SJCRH30 (cell line): ENCODE data around the gene TBC1D14. TPM values are rescaled to one million over a fixed set of nuclear protein-coding genes. Genes with fewer than 3 reads are reported as not detected.
"Not testable (repeated sequence)": the region's sequence is repeated elsewhere in the genome, so short reads cannot be mapped to it uniquely, and the experiment has no call there.

Experiments used
- DNase-seq, 2 experiments: peaks; one replicate each; pipeline ENCODE4 v3.0.0-alpha.2; 2015 to 2020
- H3K27ac ChIP-seq: fragments of 250-450 bp; sonication (Bioruptor Pico); 2 replicates; pipeline ENCODE4 v1.5.1; 2020; ENCODE audit warnings: mild to moderate bottlenecking, moderate library complexity
- H3K27me3 ChIP-seq: fragments of 250-450 bp; sonication (Bioruptor Pico); 2 replicates; pipeline ENCODE4 v1.5.1; 2020; ENCODE audit warnings: mild to moderate bottlenecking, moderate library complexity
- H3K36me3 ChIP-seq: fragments of 250-450 bp; sonication (Bioruptor Pico); 2 replicates; pipeline ENCODE4 v1.5.1; 2020; ENCODE audit warnings: mild to moderate bottlenecking, moderate library complexity
- H3K4me1 ChIP-seq: fragments of 250-450 bp; sonication (Bioruptor Pico); 2 replicates; pipeline ENCODE4 v1.5.1; 2020; ENCODE audit warnings: mild to moderate bottlenecking, moderate library complexity
- H3K4me3 ChIP-seq: fragments of 250-450 bp; sonication (Bioruptor Pico); 2 replicates; pipeline ENCODE4 v1.5.1; 2020; ENCODE audit warnings: mild to moderate bottlenecking, moderate library complexity
- H3K9me3 ChIP-seq: fragments of 250-450 bp; sonication (Bioruptor Pico); replicated peaks from 2 replicates; pipeline ENCODE4 v1.5.1; 2020; ENCODE audit warnings: mild to moderate bottlenecking, moderate library complexity
- total RNA-seq: library from RNA; depleted of rRNA; stranded (reverse); fragments of >200 nt; shearing (Covaris generic); gene quantifications from 2 replicates; pipeline ENCODE4 v1.2.3, GENCODE V29; 2014

TBC1D14 gene
- total RNA-seq, 1 experiment from 2014 or later, result 58.0 TPM

- no peaks in the 10 kb centered on the region for H3K27me3 ChIP-seq
- H3K27ac ChIP-seq, result no peak overlapping the region
- no peaks in the 10 kb centered on the region for H3K36me3 ChIP-seq
- peaks cover 32% of the 10 kb centered on the region for H3K4me1 ChIP-seq
- no peak for DNase-seq
- H3K4me3 ChIP-seq, result no peak overlapping the region
- H3K9me3 ChIP-seq, result no peaks in the 10 kb centered on the region
Observed at GRCh38 chr4:6968496-6968895, 58.9 kb downstream of the TBC1D14 start.

DNA sequence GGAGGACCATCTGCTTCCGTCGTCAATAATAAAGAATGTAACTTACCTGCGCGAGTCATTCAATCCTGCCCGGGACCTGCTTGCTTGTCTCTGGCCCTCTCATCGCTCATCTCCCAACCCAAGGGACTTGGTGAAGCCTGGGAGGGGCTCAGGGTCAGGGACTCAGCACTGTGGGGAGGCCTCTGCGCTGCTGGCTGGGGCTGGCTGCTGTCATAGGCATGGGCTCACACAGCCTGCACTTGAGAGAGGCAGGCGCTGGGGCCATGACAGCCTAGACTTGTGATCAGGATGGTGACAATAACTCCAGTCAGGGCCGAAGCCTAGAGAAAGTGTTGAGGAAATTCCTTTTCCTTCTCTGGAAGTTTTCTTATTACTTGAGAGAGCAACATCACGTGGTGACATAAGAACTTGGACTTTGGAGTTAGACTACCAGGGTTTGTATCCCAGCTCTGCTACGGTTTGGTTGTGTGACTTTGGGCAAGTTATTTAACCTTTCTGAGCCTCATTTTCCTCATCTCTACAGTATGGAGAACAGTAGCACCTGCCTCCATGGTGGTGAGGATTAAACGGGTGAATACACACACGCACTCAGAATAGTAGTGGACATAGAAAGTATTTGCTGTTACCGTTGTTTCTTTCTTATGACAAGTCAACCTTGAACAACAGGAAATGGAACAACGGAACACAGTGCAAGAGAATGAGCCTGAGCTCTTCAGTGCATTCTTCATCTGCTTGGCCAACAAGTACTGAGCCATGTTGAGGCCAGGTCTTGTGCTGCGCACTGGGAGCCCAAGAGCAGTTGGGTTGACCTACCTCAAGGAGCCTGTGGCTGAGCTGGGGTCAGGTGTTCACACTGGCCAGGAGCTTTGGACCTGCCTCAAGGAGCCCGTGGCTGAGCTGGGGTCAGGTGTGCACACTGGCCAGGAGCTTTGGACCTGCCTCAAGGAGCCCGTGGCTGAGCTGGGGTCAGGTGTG is 60.5 kb downstream of the TBC1D14 start:
- no peaks in the 10 kb centered on the region for H3K36me3 ChIP-seq
- no peak overlapping the region for H3K4me3 ChIP-seq
- H3K27ac ChIP-seq, result no peak overlapping the region
- no peaks in the 10 kb centered on the region for H3K27me3 ChIP-seq
- DNase-seq, result no peak
- H3K9me3 ChIP-seq, result no peaks in the 10 kb centered on the region
- peaks cover 16% of the 10 kb centered on the region for H3K4me1 ChIP-seq

DNA sequence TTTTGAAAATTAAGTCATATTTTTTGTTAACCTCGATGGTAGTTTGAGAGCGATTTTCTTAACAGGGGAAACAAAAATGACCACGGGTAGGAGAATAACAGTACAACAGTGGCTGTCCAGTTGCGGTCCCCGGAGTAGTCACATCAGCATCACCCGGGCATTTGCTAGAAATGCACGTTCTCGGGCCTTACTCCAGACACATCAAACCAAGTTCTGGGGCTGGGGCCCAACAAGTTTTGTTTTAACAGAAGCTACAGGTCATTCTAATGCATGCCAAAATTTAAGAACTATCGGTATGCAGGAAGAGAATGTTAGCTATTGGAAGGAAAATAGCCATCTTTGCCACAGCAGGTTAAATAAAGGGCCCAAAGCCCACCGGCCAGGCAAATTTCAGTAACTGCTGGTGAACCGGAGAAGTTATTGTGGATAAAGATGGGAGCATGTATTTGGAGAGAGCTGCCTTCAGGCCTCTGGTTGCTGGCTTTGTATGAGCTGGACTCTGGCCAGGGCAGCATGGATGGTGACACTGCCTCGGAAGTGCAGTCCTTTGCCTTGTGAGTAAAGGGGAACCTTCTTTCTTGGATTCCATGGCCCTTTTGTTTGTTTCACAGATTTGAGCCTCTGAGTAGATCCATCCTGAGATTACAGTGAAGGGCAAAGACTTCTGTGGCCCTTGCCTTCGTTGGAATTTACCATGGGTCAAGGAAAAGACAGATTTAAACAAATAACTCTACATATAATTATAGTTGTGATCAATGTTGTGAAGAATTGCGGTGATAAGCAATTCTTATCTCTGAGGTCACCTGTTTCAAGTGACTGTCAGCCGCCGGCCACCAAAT is 62.1 kb downstream of the TBC1D14 start:
- Histone ChIP-seq H3K4me1 (no peaks in the 10 kb centered on the region), H3K9me3 (no peaks in the 10 kb centered on the region), H3K36me3 (no peaks in the 10 kb centered on the region), H3K27me3 (no peaks in the 10 kb centered on the region), H3K27ac (no peak overlapping the region), H3K4me3 (no peak overlapping the region)
- DNase-seq, result no peak

DNA sequence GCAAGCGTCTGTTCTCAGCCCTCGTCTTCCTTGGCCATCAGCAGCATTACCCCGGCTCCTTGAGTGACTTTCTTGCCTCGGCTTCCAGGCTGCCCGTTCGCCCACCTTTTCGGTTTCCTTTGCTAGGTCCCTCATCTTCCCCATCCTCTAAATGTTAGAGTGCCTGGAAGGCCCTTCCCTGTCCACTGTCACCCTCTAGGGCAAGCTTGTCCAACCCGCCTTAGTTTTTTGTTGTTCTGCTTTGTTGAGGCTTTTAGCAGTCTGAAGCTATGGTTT is 62.7 kb downstream of the TBC1D14 start:
- no peaks in the 10 kb centered on the region for H3K9me3 ChIP-seq
- H3K4me1 ChIP-seq, result no peaks in the 10 kb centered on the region
- no peak overlapping the region for H3K4me3 ChIP-seq
- H3K27ac ChIP-seq, result no peak overlapping the region
- no peaks in the 10 kb centered on the region for H3K36me3 ChIP-seq
- DNase-seq, result no peak
- H3K27me3 ChIP-seq, result no peaks in the 10 kb centered on the region

- no peaks in the 10 kb centered on the region for H3K27me3 ChIP-seq
- no peak overlapping the region for H3K27ac ChIP-seq
- DNase-seq, result no peak
- H3K4me3 ChIP-seq, result no peak overlapping the region
- H3K9me3 ChIP-seq, result no peaks in the 10 kb centered on the region
- no peaks in the 10 kb centered on the region for H3K4me1 ChIP-seq
- H3K36me3 ChIP-seq, result no peaks in the 10 kb centered on the region
Observed at GRCh38 chr4:6972911-6973310, 63.3 kb downstream of the TBC1D14 start.

GRCh38 chr4:6974138-6974848 is 64.7 kb downstream of the TBC1D14 start:
- Histone ChIP-seq H3K27me3 (no peaks in the 10 kb centered on the region), H3K4me3 (no peak overlapping the region), H3K9me3 (no peaks in the 10 kb centered on the region), H3K36me3 (no peaks in the 10 kb centered on the region), H3K27ac (no peak overlapping the region), H3K4me1 (no peaks in the 10 kb centered on the region)
- DNase-seq, result peak; percentile 82 to 94

DNA sequence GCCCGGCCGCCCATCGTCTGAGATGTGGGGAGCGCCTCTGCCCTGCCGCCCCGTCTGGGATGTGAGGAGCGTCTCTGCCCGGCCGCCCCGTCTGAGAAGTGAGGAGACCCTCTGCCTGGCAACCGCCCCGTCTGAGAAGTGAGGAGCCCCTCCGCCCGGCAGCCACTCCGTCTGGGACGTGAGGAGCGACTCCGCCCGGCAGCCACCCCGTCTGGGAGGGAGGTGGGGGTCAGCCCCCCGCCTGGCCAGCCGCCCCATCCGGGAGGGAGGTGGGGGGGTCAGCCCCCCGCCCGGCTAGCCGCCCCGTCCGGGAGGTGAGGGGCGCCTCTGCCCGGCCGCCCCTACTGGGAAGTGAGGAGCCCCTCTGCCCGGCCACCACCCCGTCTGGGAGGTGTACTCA is 68.2 kb downstream of the TBC1D14 start:
- H3K9me3 ChIP-seq, H3K27ac ChIP-seq, H3K4me3 ChIP-seq, H3K27me3 ChIP-seq, H3K36me3 ChIP-seq, H3K4me1 ChIP-seq, DNase-seq: not testable (repeated sequence)

DNA sequence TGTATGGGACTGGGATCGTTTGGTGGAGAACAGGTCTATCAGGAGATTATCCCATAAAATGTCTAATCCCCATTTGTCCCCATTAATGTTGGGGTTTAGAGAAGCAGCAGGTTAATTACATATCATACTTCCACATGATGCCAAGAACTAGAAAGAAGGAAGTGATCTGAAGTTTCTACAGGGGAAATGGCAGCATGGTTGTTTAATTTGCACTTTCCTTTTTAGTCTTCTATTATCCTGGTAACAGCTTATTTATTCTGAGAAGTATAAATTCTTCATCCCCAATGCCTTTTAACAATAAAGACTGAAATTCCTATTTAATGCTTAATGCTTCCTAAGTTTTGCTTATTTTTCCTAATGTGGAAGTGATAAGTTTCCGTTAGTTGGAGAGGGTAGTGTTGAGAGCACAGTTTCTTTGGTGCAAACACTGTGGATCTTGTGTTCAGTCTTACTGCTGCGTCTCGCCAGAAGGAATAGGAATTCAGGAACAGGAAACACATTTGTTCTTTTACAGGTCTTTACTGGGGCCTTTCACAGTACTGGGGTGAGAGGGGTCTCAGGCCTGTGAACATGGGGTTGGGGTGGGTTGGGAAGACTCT is 74.0 kb downstream of the TBC1D14 start:
- no peaks in the 10 kb centered on the region for H3K27me3 ChIP-seq
- H3K4me1 ChIP-seq, result peaks cover 4% of the 10 kb centered on the region
- H3K27ac ChIP-seq, result no peak overlapping the region
- no peak for DNase-seq
- H3K4me3 ChIP-seq, result no peak overlapping the region
- H3K9me3 ChIP-seq, result no peaks in the 10 kb centered on the region
- H3K36me3 ChIP-seq, result no peaks in the 10 kb centered on the region; the same call in 1 of the 2 replicates

- Histone ChIP-seq H3K4me3 (peak overlapping the region; percentile 99), H3K9me3 (no peaks in the 10 kb centered on the region), H3K27me3 (no peaks in the 10 kb centered on the region), H3K27ac (no peak overlapping the region; the same call in 1 of the 2 replicates), H3K36me3 (peaks cover 1% of the 10 kb centered on the region; the same call in 1 of the 2 replicates), H3K4me1 (peaks cover 4% of the 10 kb centered on the region)
- DNase-seq, result no peak
Observed at GRCh38 chr4:6984612-6985425, 75.2 kb downstream of the TBC1D14 start.

DNA sequence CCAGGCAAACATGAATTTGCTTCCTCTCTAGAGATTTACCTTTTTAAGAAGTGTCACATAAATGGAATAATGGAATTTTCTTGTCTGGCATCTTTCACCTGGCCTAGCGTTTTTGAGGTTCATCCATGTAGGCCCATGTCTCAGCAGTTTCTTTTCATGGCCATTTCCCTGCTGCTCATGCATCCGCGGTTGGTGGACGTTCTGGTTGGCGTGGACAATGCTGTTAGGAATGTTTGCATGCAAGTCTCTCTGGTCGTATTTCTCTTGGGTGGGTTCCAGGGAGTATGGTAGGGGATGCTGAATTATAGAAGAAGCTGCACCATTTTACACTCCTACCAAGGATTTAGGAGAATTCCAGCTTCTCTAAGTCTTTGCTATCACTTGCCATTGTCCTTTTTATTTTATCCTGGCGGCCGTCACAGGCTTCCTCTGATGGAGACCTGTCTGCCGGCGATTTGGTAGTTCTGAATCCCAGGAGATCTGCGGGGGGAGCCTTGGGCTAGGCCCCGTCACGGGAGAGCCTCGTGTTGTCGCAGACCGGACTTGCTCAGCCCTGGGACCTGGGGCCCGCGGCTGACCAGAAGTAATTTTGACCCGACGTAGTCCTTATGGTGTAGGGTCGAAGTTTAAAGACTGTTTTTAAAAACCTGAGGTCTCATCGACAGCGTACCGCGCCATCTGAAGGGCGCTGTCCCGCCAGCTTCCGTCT is 76.6 kb downstream of the TBC1D14 start:
- H3K9me3 ChIP-seq, result no peaks in the 10 kb centered on the region
- peak; percentile 64 to 75 for DNase-seq
- H3K27me3 ChIP-seq, result no peaks in the 10 kb centered on the region
- peaks cover 4% of the 10 kb centered on the region for H3K4me1 ChIP-seq
- H3K4me3 ChIP-seq, result peak overlapping the region; percentile 99
- peaks cover 2% of the 10 kb centered on the region; the same call in 1 of the 2 replicates for H3K36me3 ChIP-seq
- H3K27ac ChIP-seq, result peak overlapping the region; percentile 89

DNA sequence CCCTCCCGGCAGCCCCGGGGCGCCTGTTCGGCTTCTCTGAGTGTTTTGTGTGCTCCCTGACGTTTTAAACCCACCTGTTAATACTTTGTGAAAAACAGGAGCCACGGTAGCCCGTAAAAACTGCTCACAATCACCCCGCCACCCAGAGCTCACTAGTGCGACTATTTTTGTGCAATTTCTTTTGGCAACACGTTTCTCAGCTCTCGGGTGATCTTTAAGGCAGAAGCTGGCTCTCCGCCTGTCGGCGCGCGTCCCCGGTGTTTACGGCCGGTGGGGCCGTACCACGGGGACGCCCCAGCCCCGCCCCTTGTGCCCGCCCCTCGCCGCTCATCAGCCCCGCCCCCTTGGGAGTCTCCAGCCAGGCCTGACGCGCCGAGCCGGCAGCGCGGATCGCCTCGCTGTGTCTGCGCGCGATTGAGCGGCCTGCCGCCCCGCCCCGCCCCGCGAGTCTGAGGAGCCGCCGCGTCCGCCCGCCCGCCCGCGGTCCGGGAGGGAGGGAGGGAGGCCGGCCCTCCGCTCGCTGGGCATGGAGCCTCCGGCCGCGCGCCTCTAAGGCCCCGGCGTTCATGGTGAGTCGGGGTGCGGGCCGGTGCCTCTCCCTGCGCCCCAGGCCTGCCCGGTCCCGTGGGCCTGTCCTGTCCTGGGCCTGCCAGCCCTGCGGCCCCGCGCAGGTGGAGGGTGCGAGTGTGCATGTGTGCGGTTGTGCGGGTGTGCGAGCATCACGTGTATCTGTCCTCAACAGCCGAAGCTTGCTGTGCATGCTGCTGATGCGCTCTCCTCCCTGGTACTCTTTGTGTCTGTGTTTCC is 77.4 kb downstream of the TBC1D14 start:
- Histone ChIP-seq H3K4me1 (peaks cover 4% of the 10 kb centered on the region), H3K9me3 (no peaks in the 10 kb centered on the region), H3K27ac (peak overlapping the region; percentile 89), H3K4me3 (peak overlapping the region; percentile 99), H3K27me3 (no peaks in the 10 kb centered on the region), H3K36me3 (0 out of 2 replicates have a peak, but pooled peaks cover 2% of the 10 kb centered on the region)
- peak; percentile 94 to 97 for DNase-seq

- Histone ChIP-seq H3K36me3 (peaks cover 7% of the 10 kb centered on the region), H3K27me3 (no peaks in the 10 kb centered on the region), H3K4me1 (peaks cover 4% of the 10 kb centered on the region), H3K27ac (peak overlapping the region; percentile 43), H3K9me3 (no peaks in the 10 kb centered on the region), H3K4me3 (peak overlapping the region; percentile 99)
- peak in 1 of 2 experiments; percentile 53 for DNase-seq
Observed at GRCh38 chr4:6987588-6987961, 77.9 kb downstream of the TBC1D14 start.
